Tibial nerve (tissue), 3 donors: ENCODE measurements around the gene CLDN1.

ENCODE experiments used
- EP300 ChIP-seq, 2 donors: sonication (generic); formaldehyde crosslinking; IDR thresholded peaks; one replicate each; pipeline ENCODE4 v1.6.1; 2017; ENCODE audit warnings: antibody characterized with exemption in 2 of 2, mild to moderate bottlenecking in 1 of 2
- POLR2A ChIP-seq, 2 donors: fragments of 450-650 bp; IDR thresholded peaks; one replicate each; pipeline ENCODE4 v1.6.1; 2017; ENCODE audit warnings: antibody characterized with exemption in 2 of 2, mild to moderate bottlenecking in 2 of 2, moderate library complexity in 2 of 2

DNA sequence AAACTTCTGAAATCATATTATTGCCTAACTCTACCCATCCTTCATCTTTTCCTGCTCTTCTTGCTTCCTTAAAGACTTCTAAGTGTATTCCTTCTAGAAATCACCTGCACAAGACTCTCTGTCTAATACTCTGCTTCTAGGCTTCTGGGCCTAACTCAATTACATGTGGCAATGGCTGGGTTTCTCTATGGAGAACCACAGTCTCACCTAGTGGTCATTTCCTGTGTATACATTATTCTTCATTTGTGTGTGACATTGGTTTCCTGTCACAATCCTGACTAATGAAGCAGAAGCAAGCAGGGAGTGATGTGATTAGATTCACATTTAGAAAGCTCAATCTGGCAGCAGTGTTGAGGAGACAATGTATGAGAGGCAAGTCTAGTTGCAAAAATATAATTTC is 16.9 kb upstream of the CLDN1 start:
- TF ChIP-seq POLR2A (IDR thresholded peaks at IDR 0.05) = no peak
- TF ChIP-seq EP300 (IDR thresholded peaks at IDR 0.05) = no peak
